ENCODE data around the gene SCFD2. TPM values are rescaled to one million over a fixed set of nuclear protein-coding genes. Genes with fewer than 3 reads are reported as not detected.

Gene SCFD2
- total RNA-seq, 2 donors from 2014 or later: 20.3 to 27.4 TPM

DNA sequence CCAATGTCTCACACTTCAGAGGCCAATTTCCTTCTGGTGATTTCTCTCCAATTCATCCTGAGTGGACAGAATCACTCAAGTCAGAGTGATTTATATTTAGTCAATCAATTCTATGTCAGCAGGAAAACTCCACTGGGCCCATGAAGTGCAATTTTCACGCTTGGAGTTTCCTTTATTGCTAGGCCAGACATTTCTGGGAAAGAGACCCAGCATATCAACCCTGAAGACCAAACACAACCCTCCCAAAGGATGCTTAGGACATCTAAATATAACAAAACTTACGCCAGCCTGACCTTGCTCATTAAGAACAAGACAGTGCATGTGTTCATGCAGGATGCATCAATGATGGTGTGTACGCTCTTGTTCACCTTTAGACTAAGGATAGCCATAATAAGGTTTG, 347.4 kb downstream of the SCFD2 start:
- no peak for DNase-seq (ENCODE audit: low spot score)
- H3K27me3 ChIP-seq (replicated peaks; ENCODE audit: insufficient read depth): no peaks in the 10 kb centered on the region
- TF ChIP-seq, protein P1, sequence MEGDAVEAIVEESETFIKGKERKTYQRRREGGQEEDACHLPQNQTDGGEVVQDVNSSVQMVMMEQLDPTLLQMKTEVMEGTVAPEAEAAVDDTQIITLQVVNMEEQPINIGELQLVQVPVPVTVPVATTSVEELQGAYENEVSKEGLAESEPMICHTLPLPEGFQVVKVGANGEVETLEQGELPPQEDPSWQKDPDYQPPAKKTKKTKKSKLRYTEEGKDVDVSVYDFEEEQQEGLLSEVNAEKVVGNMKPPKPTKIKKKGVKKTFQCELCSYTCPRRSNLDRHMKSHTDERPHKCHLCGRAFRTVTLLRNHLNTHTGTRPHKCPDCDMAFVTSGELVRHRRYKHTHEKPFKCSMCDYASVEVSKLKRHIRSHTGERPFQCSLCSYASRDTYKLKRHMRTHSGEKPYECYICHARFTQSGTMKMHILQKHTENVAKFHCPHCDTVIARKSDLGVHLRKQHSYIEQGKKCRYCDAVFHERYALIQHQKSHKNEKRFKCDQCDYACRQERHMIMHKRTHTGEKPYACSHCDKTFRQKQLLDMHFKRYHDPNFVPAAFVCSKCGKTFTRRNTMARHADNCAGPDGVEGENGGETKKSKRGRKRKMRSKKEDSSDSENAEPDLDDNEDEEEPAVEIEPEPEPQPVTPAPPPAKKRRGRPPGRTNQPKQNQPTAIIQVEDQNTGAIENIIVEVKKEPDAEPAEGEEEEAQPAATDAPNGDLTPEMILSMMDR (IDR thresholded peaks at IDR 0.05): no peak
- H3K27ac ChIP-seq: peak overlapping the region in 1 of 2 donors; percentile 28
- no peak for ATAC-seq (ENCODE audit: insufficient number of reproducible peaks, low FRiP score, low read depth)
- H3K36me3 ChIP-seq: no peaks in the 10 kb centered on the region
- no peaks in the 10 kb centered on the region for H3K9me3 ChIP-seq
- no peak overlapping the region for H3K4me3 ChIP-seq
- peaks cover 31 to 73% of the 10 kb centered on the region in 2 donors for H3K4me1 ChIP-seq (ENCODE audit: control insufficient read depth in 1 of 2, low read depth in 2 of 2)

DNA sequence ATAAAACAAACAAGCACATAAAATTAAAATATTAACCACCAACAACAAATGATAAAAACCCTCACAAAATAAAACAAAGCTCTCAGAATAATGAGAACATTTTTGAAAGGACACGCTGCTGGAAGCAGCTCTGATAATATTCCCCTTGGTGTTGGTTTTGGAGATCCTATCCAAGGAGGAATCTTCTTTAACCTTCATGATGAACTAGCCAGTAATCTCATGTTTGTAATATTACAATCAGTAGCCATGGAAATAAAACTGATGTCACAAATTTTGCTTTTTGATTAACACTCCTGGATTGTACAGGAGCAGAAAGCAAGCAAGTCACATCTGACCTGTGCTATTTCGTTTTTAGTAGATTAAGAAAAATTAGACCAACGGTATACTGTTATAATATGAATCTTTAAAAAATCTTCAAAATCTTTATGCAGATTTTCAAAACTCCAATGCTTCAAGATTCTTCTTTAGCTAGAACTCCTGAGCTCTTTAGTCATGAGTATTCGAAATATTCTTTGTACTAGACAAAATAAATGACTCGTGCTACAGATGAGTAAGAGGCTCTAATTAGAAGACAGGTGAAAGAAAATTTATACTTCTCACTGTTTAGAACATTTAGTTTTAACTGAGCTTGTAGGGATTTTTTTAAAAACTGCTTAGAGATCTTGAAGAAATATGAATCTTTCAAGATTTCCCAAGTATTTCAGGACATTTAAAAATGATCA, 349.6 kb downstream of the SCFD2 start:
- Histone ChIP-seq H3K27ac (peak overlapping the region; percentile 15 to 26), H3K9me3 (no peaks in the 10 kb centered on the region), H3K27me3 (replicated peaks; ENCODE audit: insufficient read depth) (no peaks in the 10 kb centered on the region), H3K4me1 (ENCODE audit: control insufficient read depth in 1 of 2, low read depth in 2 of 2) (peaks cover 35 to 74% of the 10 kb centered on the region in 2 donors), H3K4me3 (no peak overlapping the region), H3K36me3 (no peaks in the 10 kb centered on the region)
- no peak for DNase-seq (ENCODE audit: low spot score)
- TF ChIP-seq, protein P1 (IDR thresholded peaks at IDR 0.05): no peak
- no peak for ATAC-seq (ENCODE audit: insufficient number of reproducible peaks, low FRiP score, low read depth)

DNA sequence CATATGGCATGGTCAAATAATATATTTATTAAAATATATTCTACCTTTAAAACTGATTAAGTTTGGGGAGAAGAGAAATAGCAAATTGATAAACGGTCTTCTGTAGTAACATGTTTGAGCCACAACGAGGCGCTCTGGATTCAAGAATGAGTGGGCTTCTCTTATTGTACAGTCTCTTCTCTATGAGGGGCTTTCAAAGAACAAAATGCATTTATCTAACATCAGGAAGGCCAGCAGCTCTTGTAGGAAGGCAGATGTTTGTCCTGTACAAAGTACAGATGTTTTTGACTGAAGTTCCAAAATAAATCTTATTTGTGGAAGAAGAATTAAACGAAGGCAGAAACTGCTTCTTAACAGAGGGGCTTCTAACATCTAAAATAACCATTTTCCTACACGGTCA, 350.2 kb downstream of the SCFD2 start:
- Histone ChIP-seq H3K4me3 (no peak overlapping the region), H3K36me3 (no peaks in the 10 kb centered on the region), H3K9me3 (no peaks in the 10 kb centered on the region), H3K27ac (peak overlapping the region in 1 of 2 donors; percentile 15), H3K4me1 (ENCODE audit: control insufficient read depth in 1 of 2, low read depth in 2 of 2) (peaks cover 37 to 74% of the 10 kb centered on the region in 2 donors), H3K27me3 (replicated peaks; ENCODE audit: insufficient read depth) (no peaks in the 10 kb centered on the region)
- no peak for DNase-seq (ENCODE audit: low spot score)
- TF ChIP-seq, protein P1 (IDR thresholded peaks at IDR 0.05): peak; percentile 78
- no peak for ATAC-seq (ENCODE audit: insufficient number of reproducible peaks, low FRiP score, low read depth)

DNA sequence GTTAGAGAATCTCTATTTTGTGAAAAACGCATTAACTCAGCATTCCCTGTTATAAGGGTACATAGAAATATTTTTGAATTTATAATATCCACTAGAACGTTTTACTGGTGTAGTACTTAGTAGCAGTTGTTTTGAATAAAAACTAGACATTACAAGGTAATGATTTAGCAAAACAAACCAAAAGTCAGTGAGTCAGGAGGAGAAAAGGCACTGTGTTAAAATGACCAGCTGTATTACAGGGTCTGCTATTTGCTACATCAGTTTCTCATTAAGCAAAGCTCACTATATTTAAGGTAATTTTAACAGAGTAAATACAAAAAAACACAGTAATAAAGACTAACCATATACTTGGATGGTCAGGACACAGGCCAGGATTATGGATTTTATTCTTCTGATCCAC, 351.0 kb downstream of the SCFD2 start:
- Histone ChIP-seq H3K4me3 (no peak overlapping the region), H3K27me3 (replicated peaks; ENCODE audit: insufficient read depth) (no peaks in the 10 kb centered on the region), H3K36me3 (no peaks in the 10 kb centered on the region), H3K9me3 (no peaks in the 10 kb centered on the region), H3K4me1 (ENCODE audit: control insufficient read depth in 1 of 2, low read depth in 2 of 2) (peaks cover 34 to 74% of the 10 kb centered on the region in 2 donors), H3K27ac (peak overlapping the region; percentile 14 to 34)
- no peak for DNase-seq (ENCODE audit: low spot score)
- ATAC-seq (ENCODE audit: insufficient number of reproducible peaks, low FRiP score, low read depth): no peak
- TF ChIP-seq, protein P1 (IDR thresholded peaks at IDR 0.05): no peak

DNA sequence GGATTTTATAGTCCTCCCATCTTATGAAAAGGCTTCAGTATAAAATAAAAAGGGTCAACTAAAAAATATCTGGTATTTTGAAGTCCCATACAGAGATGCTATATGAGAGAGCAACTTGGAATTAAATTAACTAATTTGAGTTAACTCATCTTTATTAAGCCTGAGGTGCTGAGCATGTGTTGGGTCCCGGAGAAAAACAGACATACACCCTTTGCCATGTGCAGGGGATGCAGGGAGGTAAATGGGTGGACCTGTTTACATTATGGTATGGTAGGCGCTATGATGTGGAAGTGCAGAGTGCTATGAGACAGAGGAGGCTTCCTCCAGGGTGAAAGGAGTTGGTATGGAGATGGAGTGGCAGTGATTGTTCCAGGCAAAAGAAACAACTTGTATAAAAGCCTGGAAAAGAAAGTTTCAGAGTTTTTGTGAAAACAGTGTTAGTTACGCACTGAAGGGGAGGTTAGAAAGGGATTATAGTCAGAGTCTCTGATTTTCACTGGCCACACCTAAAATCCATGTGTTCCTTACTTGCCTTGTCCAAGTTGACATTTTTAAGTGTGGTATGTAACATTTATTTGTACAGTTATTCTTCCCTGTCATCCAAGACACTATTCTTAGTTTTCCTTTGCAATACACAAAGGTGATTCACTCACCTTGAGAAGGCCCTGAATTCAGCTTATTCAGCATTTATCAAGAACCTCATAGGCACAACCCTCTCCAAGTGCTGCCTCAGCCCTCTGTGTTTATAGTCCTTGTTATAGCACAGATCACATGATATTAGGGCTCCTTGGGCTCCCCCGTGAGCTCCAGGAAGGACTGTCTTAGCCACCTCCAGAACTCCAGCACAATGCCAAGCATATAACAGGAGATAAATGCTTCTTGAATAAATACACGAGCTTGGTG, 351.7 kb downstream of the SCFD2 start:
- no peak for DNase-seq (ENCODE audit: low spot score)

More for the DNA sequence above, 351.7 kb downstream of the SCFD2 start:
- H3K9me3 ChIP-seq: no peaks in the 10 kb centered on the region
- H3K4me1 ChIP-seq (ENCODE audit: control insufficient read depth in 1 of 2, low read depth in 2 of 2): peaks cover 30 to 74% of the 10 kb centered on the region in 2 donors
- TF ChIP-seq, protein P1 (IDR thresholded peaks at IDR 0.05): no peak
- no peaks in the 10 kb centered on the region for H3K27me3 ChIP-seq (replicated peaks; ENCODE audit: insufficient read depth)
- H3K4me3 ChIP-seq: no peak overlapping the region
- ATAC-seq (ENCODE audit: insufficient number of reproducible peaks, low FRiP score, low read depth): no peak
- no peaks in the 10 kb centered on the region for H3K36me3 ChIP-seq
- peak overlapping the region in 1 of 2 donors; percentile 34 for H3K27ac ChIP-seq
